T1000 (cell line): ENCODE results near the gene TBC1D2B.
A peak's percentile ranks its signal among the peaks of the same experiment; 100 is the strongest.

Experiments used
- DNase-seq: peaks from one replicate; lab custom pipeline; 2025; ENCODE audit warnings: mixed read lengths; lab: John Stamatoyannopoulos, UW

Gene TBC1D2B

DNA sequence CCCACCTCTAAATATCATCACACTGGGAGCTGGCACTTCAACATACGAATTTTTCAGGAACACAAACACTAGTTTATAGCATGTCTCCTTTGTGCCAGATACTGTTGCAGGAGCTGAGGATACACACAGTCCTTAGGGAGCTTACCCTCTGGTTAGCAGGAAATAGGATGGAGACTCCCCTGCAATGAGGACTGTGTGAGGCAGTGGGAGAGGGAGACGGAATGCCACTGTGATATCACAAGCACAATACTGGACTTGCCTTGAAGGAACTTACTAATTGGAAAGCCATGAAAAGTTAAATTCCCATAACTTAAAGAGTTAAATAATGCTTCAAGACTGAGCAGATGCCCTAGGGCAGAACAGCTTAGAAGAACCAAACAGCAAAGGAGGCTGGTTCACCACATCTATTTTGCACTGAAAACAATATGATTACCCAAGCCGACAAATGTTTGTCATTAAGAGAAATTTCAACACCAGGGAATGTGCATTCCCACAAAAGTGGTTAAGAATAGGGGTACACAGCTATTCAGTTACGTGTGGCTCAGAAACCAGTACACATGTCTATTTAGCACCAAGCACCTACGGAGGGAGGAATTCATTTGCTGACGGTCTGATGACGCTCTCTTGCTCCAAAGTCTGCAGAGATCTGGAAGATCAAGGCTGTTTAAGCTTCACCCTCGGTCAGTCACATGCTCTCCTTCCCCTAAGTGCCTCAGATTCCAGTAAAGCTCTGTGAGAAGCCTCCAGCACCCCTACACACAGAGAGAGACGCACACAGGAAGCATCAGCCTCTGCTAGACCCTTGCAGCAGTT, 5.2 kb downstream of the TBC1D2B start:
- DNase-seq = no peak

DNA sequence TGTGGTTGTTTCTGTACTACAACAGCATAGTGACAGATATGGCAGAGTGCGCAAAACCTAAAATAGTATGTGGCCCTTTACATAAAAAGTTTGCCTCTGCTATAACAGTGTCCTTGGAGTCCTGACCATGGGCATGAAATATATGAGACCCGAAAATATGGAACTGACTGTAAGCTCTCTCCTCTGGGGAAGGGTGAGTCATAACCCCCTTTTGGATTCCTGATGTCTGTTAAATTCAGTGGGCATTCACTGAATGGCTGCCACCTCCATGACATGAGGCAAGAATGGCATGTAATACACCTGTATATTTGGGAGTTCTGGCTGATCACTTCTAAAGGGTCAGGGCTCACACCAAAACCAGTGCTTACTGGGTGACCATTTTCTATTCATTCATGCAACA, 6.1 kb downstream of the TBC1D2B start:
- DNase-seq = no peak

DNA sequence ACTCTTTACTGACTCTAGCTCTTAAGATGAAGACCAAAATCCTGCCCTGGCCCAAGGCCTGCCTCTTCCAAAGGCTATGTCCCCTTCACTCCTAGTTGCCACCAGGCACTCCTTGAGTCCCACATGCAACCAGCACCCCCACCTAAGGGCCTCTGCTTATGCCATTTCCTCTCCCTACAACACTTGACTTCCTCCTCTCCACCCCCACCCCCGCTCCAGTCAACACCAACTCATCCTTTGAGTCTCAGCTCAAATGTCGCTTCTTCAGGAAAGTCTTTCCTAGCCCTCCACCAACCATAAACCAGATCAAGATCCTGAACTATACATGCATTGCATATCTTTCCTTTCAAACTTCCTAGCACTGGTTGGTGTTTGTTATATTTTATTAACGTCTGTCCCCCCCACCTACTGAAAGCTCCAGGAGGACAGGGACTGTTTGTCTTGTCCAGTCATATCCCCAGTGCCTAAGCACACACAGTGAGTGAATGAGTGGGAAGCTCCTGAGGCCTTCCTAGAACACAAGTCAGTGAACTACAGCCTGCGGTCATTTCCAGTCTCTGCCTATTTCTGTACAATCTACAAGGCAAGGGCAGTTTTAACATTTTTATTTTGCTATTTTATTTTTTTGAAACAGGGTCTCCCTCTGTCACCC, 7.3 kb downstream of the TBC1D2B start:
- no peak for DNase-seq

DNA sequence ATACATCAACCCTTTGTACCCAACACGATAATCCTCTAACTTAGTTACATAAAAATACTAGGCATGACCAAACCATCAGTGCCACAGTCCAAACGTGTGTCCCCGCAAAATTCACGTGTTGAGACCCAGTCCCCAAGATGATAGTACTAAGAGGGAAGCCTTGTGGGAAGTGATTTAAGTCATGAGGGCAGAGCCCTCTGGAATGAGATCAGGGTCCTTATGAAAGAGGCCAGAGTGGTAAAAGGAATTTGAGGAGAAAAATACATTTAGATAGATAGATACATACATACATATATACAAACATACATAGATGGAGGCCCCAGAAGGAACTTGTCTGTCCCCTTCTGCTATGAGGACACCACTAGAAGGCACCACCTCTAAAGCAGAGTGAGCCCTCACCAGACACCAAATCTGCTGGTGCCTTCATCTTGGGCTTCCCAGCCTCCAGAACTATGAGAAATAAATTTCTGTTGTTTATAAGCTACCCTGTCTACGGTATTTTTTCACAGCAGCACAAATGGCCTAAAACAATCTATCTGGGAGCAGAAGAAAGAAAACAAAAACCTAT, 8.0 kb downstream of the TBC1D2B start:
- no peak for DNase-seq

DNA sequence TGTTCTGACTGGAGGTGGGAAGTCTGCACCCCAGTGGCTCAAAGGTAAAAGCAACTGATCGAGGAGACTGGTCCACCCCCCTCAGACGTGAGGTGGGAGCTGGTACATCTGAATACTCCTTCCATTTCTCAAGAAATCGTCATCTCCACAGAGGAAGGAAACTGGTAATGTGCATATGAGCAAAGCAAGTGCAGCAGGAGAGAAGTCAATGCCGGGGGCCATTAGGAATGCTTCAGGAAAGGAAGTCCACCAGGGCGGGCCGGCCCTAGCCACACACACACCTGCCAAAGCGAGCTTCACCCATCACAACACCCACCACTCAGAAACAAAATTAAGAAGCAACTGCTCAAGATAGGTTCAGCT, 8.5 kb downstream of the TBC1D2B start:
- DNase-seq = no peak

- DNase-seq = no peak
Measured at GRCh38 chr15:78067328-78068228, 9.9 kb downstream of the TBC1D2B start.

- no peak for DNase-seq
Measured at GRCh38 chr15:78065973-78066946, 11.3 kb downstream of the TBC1D2B start.

- DNase-seq = peak; percentile 67
Measured at GRCh38 chr15:78065284-78065872, 12.1 kb downstream of the TBC1D2B start.

GRCh38 chr15:78064544-78064943, 13.0 kb downstream of the TBC1D2B start:
- no peak for DNase-seq

DNA sequence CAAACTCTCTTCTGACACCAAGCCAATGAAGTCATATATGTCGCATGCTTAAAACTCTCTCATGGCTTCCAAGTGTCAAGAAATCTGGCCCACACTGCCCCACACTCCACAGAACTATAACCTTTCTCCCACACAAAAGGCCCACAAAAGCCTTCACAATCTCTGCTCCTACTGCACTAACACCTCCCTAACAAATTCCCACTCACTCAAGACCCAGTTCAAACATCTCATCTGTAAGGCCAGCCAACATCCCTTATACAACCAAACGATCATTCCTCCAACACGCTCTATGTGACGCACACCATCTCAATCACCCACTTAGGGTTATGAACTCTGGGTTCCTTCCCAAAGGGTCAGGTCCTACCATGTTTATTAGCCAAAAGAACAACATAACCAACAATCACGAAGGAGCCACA, 13.5 kb downstream of the TBC1D2B start:
- no peak for DNase-seq

DNA sequence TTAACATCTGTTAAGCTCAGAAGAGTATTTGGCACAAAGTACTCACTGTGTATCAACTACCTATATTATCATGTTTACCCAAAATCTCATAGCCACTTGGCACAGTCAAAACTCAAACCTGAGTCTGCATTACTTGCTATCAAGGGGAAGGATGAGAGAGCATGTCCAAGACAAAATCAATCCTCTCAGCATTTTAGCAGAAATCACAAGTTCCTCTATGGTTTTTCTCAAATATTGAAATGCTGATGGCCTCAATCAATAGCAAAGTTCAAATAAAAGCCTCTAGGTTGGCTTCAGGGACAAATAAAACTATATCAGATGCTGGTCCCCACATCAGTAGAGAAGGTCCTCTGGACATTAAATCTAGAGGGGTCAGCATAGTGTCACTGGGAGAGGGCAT, 14.3 kb downstream of the TBC1D2B start:
- no peak for DNase-seq

DNA sequence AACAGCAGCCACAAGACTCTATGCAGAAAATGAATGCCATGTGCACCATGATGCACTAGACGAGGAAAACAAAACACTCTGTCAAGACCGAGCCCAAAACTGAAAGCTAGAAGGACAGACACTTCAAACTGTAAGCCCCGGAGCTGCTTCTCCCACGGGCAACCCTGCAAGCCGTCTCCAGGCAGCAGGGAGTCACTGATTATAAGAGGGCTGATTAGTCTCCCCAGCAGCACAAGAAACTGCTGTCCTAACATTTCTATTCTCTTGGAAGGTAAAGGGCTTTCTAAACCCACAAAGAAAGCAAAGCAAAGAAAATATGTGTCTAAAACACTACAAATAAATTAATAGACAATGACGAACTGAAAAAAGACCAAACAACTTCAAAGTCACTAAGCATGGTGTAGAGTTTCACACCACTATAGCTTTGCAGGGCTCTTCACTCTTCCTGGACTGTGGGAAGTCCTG, 15.5 kb downstream of the TBC1D2B start:
- no peak for DNase-seq

- no peak for DNase-seq
Measured at GRCh38 chr15:78060232-78060631, 17.3 kb downstream of the TBC1D2B start.

DNA sequence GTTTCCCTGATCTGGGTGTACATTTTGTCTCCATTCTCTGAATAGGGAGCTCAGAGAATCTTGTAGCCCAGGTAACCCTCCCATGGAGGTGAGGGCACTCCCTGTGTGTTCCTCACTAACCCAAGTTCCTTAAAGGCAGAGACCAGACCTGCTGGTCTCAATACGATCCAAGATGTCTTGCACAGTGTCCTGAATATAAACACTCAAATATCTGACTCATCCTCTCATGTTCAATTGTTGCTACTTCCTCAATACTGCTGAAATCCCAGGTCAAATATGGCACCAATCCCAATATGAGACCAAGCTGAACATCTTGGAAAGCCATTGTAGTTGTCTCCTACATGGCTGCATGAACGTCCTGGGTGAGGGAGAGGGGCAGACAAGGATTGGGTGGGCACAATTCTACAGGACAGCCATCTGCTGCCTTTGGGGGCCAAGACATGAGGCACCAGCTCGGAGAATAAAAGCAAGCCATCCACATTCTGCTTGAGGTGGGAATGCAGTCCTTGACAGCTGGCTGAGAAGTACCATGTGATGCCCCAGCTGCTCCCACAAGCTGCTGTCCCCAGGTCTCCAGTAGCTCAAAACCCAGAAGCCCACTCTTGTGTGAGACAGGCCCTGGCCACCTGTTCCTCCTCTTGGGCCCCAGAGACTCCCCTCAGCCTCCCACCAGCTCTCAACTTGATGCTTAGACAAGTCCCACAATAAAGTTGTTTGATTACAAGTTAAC, 18.2 kb downstream of the TBC1D2B start:
- no peak for DNase-seq

DNA sequence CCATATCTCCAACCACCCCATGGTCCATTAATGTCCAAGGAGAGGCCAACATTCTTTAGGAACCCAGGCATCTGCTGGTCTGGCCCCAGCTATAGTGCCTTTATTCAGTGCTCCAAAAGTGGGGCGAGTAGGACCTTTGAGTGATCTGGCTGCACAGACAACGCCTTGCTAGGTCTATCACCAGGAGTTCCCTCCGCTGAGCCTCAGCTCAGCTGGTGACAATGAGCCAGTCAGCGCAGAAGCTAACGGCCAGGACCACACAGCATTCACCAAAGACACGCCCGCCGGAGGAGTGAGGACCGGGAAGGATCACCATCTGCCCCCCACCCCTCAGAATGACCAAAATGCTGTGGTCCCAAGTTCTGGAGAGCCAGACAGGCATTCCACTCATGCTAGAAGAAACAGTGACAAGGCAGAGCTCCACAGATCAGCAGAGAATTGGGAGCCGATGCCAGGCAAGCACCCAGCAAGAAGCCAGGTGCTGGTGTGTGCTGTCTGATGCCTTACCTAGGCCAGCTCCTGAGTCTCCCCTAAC, 19.0 kb downstream of the TBC1D2B start:
- DNase-seq = no peak

DNA sequence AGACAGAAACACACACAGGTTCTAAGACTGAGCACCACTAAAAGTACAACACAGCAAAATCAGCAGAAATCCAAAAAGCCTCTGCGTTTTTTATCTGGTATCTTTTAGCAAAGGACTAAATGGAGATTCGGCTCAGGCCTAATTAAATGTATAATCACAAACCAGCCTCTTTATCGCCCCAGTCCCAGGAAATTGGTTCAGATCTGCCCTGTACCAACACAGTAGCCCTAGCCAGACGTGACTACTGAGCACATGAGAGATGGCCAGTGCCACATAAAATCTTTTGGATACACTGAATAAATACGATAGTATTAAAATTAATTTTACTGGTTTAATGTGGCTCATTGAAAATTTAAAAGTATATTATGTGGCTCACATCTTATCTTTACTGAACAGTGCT, 19.7 kb downstream of the TBC1D2B start:
- DNase-seq = no peak

DNA sequence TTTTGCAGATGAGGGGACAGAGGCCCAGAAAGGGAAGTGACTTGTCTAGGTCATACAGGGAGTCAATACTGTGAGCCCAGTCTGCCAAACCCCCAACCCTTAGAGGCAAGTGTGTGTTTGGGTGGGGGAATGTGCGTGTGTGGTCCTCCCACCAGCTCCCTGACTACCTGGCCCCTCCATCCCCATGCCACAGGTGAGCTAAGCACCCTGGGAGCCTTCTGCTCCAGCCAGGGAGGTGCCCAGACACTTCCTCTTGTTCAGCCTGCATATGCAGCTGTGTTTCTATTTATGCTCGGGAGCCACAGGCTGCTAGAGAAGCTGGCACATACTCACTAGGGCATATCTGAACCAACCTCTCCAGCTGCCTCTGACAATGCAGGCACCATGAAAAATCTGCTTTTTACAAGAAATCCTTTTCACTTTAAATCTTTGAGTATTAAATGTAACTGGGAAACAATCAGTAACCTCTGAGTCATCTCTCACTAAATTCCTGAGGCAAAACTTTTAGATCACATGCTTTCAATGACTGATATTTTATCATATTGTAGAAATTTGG, 20.7 kb downstream of the TBC1D2B start:
- DNase-seq = no peak

- DNase-seq = no peak
Measured at GRCh38 chr15:78055919-78056713, 21.4 kb downstream of the TBC1D2B start.
